ENCODE results near the gene BLOC1S5.
"Not testable (repeated sequence)": the region's sequence is repeated elsewhere in the genome, so short reads cannot be mapped to it uniquely, and the experiment has no call there.

BLOC1S5 gene

GRCh38 chr6:8041913-8042583, 22.1 kb downstream of the BLOC1S5 start:
- no peak for FAIRE-seq

- FAIRE-seq = not testable (repeated sequence)
Measured at GRCh38 chr6:8034107-8034506, 30.1 kb downstream of the BLOC1S5 start.

GRCh38 chr6:8030920-8031319, 33.3 kb downstream of the BLOC1S5 start:
- no peak for FAIRE-seq

GRCh38 chr6:8029243-8029870, 34.8 kb downstream of the BLOC1S5 start:
- no peak for FAIRE-seq

- FAIRE-seq = no peak
Measured at GRCh38 chr6:8027965-8028651, 36.1 kb downstream of the BLOC1S5 start.

- FAIRE-seq = no peak
Measured at GRCh38 chr6:8026800-8027199, 37.4 kb downstream of the BLOC1S5 start.

GRCh38 chr6:8025191-8025590, 39.0 kb downstream of the BLOC1S5 start:
- no peak for FAIRE-seq

- FAIRE-seq = no peak
Measured at GRCh38 chr6:8023638-8024037, 40.6 kb downstream of the BLOC1S5 start.

- FAIRE-seq = no peak
Measured at GRCh38 chr6:8020083-8020482, 44.1 kb downstream of the BLOC1S5 start.

GRCh38 chr6:8017705-8018104, 46.5 kb downstream of the BLOC1S5 start:
- FAIRE-seq = no peak

- no peak for FAIRE-seq
Measured at GRCh38 chr6:8017276-8017701, 46.9 kb downstream of the BLOC1S5 start.

GRCh38 chr6:8014947-8015346, 49.2 kb downstream of the BLOC1S5 start:
- FAIRE-seq = no peak

- no peak for FAIRE-seq
Measured at GRCh38 chr6:8013763-8014162, 50.4 kb downstream of the BLOC1S5 start.

- peak; percentile 87 for FAIRE-seq
Measured at GRCh38 chr6:8006208-8006607, 58.0 kb downstream of the BLOC1S5 start.

- no peak for FAIRE-seq
Measured at GRCh38 chr6:8005136-8005535, 59.1 kb downstream of the BLOC1S5 start.

- FAIRE-seq = no peak
Measured at GRCh38 chr6:8000636-8001035, 63.6 kb downstream of the BLOC1S5 start.

GRCh38 chr6:8000188-8000596, 64.0 kb downstream of the BLOC1S5 start:
- no peak for FAIRE-seq

GRCh38 chr6:7999201-7999600, 65.0 kb downstream of the BLOC1S5 start:
- no peak for FAIRE-seq

GRCh38 chr6:7998103-7998725, 66.0 kb downstream of the BLOC1S5 start:
- FAIRE-seq = no peak

- no peak for FAIRE-seq
Measured at GRCh38 chr6:7997286-7997685, 66.9 kb downstream of the BLOC1S5 start.

- no peak for FAIRE-seq
Measured at GRCh38 chr6:7996538-7997111, 67.6 kb downstream of the BLOC1S5 start.

GRCh38 chr6:7993952-7994351, 70.2 kb downstream of the BLOC1S5 start:
- no peak for FAIRE-seq

GRCh38 chr6:7993399-7993798, 70.8 kb downstream of the BLOC1S5 start:
- FAIRE-seq = no peak

All from TTC549 (cell line).